Measurements from ENCODE around the gene GSC. TPM values are rescaled to one million over a fixed set of nuclear protein-coding genes. Genes with fewer than 3 reads are reported as not detected.

The GSC gene
- polyA plus RNA-seq, 1 experiment: not detected

DNA sequence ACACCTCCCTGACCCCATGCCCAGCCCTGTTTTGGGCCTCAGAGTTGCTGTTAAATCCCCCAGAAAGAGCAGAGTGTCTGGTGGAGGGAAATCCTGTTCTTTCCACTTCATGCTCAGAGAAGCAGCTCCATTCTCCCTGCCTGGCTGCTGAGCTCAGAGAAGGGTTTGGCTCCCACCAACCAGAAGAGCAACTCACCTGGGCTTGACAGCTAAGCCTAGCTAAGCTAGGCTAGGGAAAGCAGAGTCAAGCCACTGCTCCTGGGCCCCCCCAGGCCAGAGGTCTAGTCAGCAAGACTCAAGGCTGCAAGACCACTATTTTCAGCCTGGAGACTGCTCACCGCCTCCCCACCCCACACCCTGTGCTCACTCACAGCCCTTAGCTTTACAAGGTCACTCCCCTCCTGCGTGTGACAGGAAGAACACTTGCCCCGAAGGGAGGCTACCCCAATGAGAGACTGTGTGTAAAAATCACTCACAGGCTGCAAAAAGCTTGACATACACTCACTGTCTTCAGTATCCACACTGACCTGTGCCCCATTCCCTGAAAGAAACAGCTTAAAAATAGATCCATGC is 13.5 kb downstream of the GSC start:
- H3K27me3 ChIP-seq (ENCODE audit: control insufficient read depth, insufficient read depth, low read length): no peaks in the 10 kb centered on the region
- CTCF ChIA-PET: no interaction called here
- H3K4me3 ChIP-seq (ENCODE audit: low read depth, low read length): no peak overlapping the region
- no peaks in the 10 kb centered on the region for H3K36me3 ChIP-seq (ENCODE audit: control insufficient read depth, insufficient read depth, low read length)
- POLR2A ChIA-PET: no interaction called here
- TF ChIP-seq, protein P1, sequence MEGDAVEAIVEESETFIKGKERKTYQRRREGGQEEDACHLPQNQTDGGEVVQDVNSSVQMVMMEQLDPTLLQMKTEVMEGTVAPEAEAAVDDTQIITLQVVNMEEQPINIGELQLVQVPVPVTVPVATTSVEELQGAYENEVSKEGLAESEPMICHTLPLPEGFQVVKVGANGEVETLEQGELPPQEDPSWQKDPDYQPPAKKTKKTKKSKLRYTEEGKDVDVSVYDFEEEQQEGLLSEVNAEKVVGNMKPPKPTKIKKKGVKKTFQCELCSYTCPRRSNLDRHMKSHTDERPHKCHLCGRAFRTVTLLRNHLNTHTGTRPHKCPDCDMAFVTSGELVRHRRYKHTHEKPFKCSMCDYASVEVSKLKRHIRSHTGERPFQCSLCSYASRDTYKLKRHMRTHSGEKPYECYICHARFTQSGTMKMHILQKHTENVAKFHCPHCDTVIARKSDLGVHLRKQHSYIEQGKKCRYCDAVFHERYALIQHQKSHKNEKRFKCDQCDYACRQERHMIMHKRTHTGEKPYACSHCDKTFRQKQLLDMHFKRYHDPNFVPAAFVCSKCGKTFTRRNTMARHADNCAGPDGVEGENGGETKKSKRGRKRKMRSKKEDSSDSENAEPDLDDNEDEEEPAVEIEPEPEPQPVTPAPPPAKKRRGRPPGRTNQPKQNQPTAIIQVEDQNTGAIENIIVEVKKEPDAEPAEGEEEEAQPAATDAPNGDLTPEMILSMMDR (IDR thresholded peaks at IDR 0.05; ENCODE audit: insufficient read depth, low read depth, low read length): no peak
- no peak for DNase-seq (ENCODE audit: low read depth)

DNA sequence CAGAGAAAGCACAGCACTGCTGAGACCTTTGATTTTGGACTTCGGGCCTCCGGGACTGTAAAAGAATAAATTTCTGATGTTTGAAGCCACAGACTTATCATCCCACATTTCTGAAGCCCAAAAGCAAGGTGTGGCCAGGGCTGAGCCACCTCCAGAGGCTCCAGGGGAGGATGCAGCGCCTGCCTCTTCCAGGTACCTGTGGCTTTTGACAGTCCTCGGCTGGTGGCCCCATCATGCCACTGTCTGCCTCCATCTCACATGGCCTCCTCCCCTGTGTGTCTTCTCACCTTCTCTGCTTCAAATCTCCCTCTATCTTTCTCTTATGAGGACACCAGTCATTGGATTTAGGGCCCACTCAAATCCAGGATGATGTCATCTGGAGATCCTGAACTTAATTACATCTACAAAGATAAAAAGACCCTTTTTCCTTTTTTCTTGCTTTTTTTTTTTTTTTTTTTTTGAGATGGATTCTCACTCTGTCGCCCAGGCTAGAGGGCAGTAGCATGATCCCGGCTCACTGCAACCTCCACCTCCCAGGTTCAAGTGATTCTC is 15.4 kb downstream of the GSC start:
- CTCF ChIA-PET: no interaction called here
- TF ChIP-seq, protein P1 (IDR thresholded peaks at IDR 0.05; ENCODE audit: insufficient read depth, low read depth, low read length): no peak
- POLR2A ChIA-PET: no interaction called here
- H3K27me3 ChIP-seq (ENCODE audit: control insufficient read depth, insufficient read depth, low read length): no peaks in the 10 kb centered on the region
- no peaks in the 10 kb centered on the region for H3K36me3 ChIP-seq (ENCODE audit: control insufficient read depth, insufficient read depth, low read length)
- H3K4me3 ChIP-seq (ENCODE audit: low read depth, low read length): no peak overlapping the region
- DNase-seq (ENCODE audit: low read depth): no peak

DNA sequence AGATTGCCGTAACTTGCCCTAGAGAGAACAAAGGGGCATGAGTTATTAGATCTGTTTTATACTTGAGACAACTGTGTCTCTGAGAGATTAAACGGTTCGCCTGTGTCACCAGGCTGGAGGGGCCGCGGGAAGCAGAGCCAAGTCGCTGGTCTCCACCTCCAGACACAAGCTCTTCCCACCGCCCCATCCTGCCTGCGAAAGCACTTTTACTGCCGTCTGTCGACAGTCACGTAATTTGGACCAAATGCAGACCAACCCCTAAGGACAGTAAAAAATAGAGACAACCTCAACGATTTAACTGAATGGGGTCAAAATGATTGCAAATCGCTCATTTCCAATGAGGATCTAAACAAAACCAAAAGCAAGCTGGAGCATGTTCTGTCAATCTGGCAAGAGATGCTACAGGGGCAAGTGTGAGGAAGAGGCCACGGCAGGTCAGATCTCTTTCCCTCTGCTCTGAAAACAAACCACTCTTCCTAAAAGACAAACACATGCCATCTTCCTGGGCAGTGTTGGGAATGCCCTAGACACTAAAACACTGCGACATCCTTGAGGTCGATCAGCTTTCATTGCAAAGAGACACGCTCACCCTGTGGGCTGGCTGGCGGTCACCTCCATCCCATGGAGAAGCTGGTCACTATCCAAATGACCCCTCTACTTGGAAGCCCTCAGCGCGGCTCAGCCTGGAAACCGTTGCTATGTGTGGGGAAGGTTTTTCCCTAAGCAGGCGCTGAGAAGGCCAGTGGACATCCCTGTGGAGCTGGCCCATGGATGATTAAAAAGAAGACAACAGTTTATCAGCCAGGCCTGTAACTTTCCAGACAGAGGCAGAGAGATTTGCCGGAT is 17.1 kb downstream of the GSC start:
- TF ChIP-seq, protein P1 (IDR thresholded peaks at IDR 0.05; ENCODE audit: insufficient read depth, low read depth, low read length): no peak
- Histone ChIP-seq H3K4me3 (ENCODE audit: low read depth, low read length) (no peak overlapping the region), H3K27me3 (ENCODE audit: control insufficient read depth, insufficient read depth, low read length) (no peaks in the 10 kb centered on the region), H3K36me3 (ENCODE audit: control insufficient read depth, insufficient read depth, low read length) (no peaks in the 10 kb centered on the region)
- DNase-seq (ENCODE audit: low read depth): no peak
- POLR2A ChIA-PET: no interaction called here
- CTCF ChIA-PET: interaction anchor here (0.6 kb wide), 1 partner anchor 466 kb away, joined by 3 read pairs; no protein-coding TSS in a partner anchor

DNA sequence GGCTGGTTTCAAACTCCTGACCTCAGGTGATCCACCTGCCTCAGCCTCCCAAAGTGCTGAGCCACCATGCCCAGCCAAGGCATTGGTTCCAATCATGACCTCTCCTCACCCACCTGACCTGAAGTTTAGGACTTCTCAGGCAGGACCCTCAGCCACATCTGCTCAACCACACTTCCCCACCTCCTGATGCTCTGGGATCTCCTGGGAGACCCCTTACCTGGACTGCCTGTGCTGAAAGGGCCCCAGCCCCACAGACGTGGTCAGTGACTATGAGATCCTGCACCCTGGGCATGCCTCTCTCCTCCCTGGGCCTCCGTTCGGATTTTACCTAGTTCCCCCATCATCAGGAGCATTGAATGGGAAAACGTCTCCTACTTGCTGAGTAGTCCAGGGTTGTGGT is 18.0 kb downstream of the GSC start:
- Histone ChIP-seq H3K4me3 (ENCODE audit: low read depth, low read length) (no peak overlapping the region), H3K27me3 (ENCODE audit: control insufficient read depth, insufficient read depth, low read length) (no peaks in the 10 kb centered on the region), H3K36me3 (ENCODE audit: control insufficient read depth, insufficient read depth, low read length) (no peaks in the 10 kb centered on the region)
- ChIA-PET CTCF (no interaction called here), POLR2A (no interaction called here)
- TF ChIP-seq, protein P1 (IDR thresholded peaks at IDR 0.05; ENCODE audit: insufficient read depth, low read depth, low read length): no peak
- DNase-seq (ENCODE audit: low read depth): no peak

DNA sequence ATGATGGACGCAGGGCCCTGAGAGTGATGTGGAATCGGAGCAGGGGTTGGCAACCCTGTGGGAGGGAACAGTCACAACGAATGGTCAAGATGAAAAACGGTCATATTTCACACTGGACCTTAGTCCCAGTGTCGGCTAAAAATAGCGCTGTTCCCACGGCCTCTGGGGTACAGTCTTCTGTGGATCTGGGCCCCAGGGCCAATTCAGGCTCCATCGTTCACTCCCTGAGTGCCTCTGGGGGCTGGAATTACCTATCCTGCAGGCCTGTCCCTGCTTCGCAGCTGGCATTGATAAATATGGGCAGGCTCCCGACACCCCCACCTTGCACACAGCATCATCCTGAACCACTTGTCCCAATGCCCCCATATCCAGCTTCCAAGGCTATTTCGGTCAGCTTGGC is 18.6 kb downstream of the GSC start:
- CTCF ChIA-PET: interaction anchor here (0.5 kb wide), 1 partner anchor 1036 kb away, joined by 5 read pairs; no protein-coding TSS in a partner anchor
- no peak for DNase-seq (ENCODE audit: low read depth)
- no peaks in the 10 kb centered on the region for H3K36me3 ChIP-seq (ENCODE audit: control insufficient read depth, insufficient read depth, low read length)
- no peak overlapping the region for H3K4me3 ChIP-seq (ENCODE audit: low read depth, low read length)
- POLR2A ChIA-PET: no interaction called here
- TF ChIP-seq, protein P1 (IDR thresholded peaks at IDR 0.05; ENCODE audit: insufficient read depth, low read depth, low read length): no peak
- H3K27me3 ChIP-seq (ENCODE audit: control insufficient read depth, insufficient read depth, low read length): no peaks in the 10 kb centered on the region

Data from BJ (cell line).